ENCODE data around the gene CDC42EP5. TPM values are rescaled to one million over a fixed set of nuclear protein-coding genes. Genes with fewer than 3 reads are reported as not detected.
A peak's percentile ranks its signal among the peaks of the same experiment; 100 is the strongest.

Gene CDC42EP5
- total RNA-seq, 2 donors from 2014 or later = 102 to 193 TPM

- intact Hi-C loops (cut with DNase I) = no loop called here
- Histone ChIP-seq H3K9me3 (no peaks in the 10 kb centered on the region), H3K4me1 (replicated peaks) (peaks cover 7% of the 10 kb centered on the region), H3K36me3 (no peaks in the 10 kb centered on the region), H3K4me3 (peak overlapping the region; percentile 12 to 23), H3K27ac (peak overlapping the region; percentile 50 to 67), H3K27me3 (replicated peaks; ENCODE audit: insufficient read depth) (no peaks in the 10 kb centered on the region)
- TF ChIP-seq CTCF (IDR thresholded peaks at IDR 0.05) (peak in 1 of 4 experiments; percentile 38), POLR2A (IDR thresholded peaks at IDR 0.05) (no peak), POLR2AphosphoS5 (IDR thresholded peaks at IDR 0.05) (peak; percentile 8)
- DNase-seq (ENCODE audit: low spot score) = peak; percentile 37
- 4% methylated on average over 40 of the region's 43 CpGs for WGBS
Observed at GRCh38 chr19:54430306-54431254, 42.5 kb downstream of the CDC42EP5 start.

- no peaks in the 10 kb centered on the region for H3K27me3 ChIP-seq (replicated peaks; ENCODE audit: insufficient read depth)
Observed at GRCh38 chr19:54429545-54430227, 43.4 kb downstream of the CDC42EP5 start.

GRCh38 chr19:54429176-54429495 is 44.0 kb downstream of the CDC42EP5 start:
- Histone ChIP-seq H3K27me3 (replicated peaks; ENCODE audit: insufficient read depth) (no peaks in the 10 kb centered on the region), H3K4me1 (replicated peaks) (peaks cover 7% of the 10 kb centered on the region), H3K27ac (no peak overlapping the region), H3K36me3 (no peaks in the 10 kb centered on the region), H3K4me3 (no peak overlapping the region), H3K9me3 (no peaks in the 10 kb centered on the region)
- intact Hi-C loops (cut with DNase I) = no loop called here
- 59% methylated on average over 8 of the region's 8 CpGs for WGBS
- no peak for DNase-seq (ENCODE audit: low spot score)
- no peak for TF ChIP-seq POLR2AphosphoS5 (IDR thresholded peaks at IDR 0.05)

More at GRCh38 chr19:54429545-54430227, 43.4 kb downstream of the CDC42EP5 start:
- no peak for TF ChIP-seq CTCF (IDR thresholded peaks at IDR 0.05)
- no peak for TF ChIP-seq POLR2AphosphoS5 (IDR thresholded peaks at IDR 0.05)
- no peak for TF ChIP-seq POLR2A (IDR thresholded peaks at IDR 0.05)
- intact Hi-C loops (cut with DNase I) = no loop called here
- H3K4me3 ChIP-seq = no peak overlapping the region
- H3K9me3 ChIP-seq = no peaks in the 10 kb centered on the region
- no peaks in the 10 kb centered on the region for H3K36me3 ChIP-seq
- H3K4me1 ChIP-seq (replicated peaks) = peaks cover 7% of the 10 kb centered on the region
- DNase-seq (ENCODE audit: low spot score) = no peak
- no peak overlapping the region for H3K27ac ChIP-seq
- 38% methylated on average over 13 of the region's 13 CpGs for WGBS

GRCh38 chr19:54428323-54429175 is 44.5 kb downstream of the CDC42EP5 start:
- H3K4me1 ChIP-seq (replicated peaks) = peaks cover 7% of the 10 kb centered on the region
- H3K9me3 ChIP-seq = no peaks in the 10 kb centered on the region
- TF ChIP-seq POLR2AphosphoS5 (IDR thresholded peaks at IDR 0.05) (no peak), CTCF (IDR thresholded peaks at IDR 0.05) (no peak), POLR2A (IDR thresholded peaks at IDR 0.05) (no peak)
- H3K27me3 ChIP-seq (replicated peaks; ENCODE audit: insufficient read depth) = no peaks in the 10 kb centered on the region
- intact Hi-C loops (cut with DNase I) = no loop called here
- H3K27ac ChIP-seq = no peak overlapping the region
- 78% methylated on average over 11 of the region's 11 CpGs for WGBS
- no peaks in the 10 kb centered on the region for H3K36me3 ChIP-seq
- no peak for DNase-seq (ENCODE audit: low spot score)
- no peak overlapping the region for H3K4me3 ChIP-seq

- TF ChIP-seq POLR2A (IDR thresholded peaks at IDR 0.05) (no peak), CTCF (IDR thresholded peaks at IDR 0.05) (no peak), POLR2AphosphoS5 (IDR thresholded peaks at IDR 0.05) (no peak)
- intact Hi-C loops (cut with DNase I) = no loop called here
- Histone ChIP-seq H3K9me3 (no peaks in the 10 kb centered on the region), H3K27ac (no peak overlapping the region), H3K4me1 (replicated peaks) (peaks cover 7% of the 10 kb centered on the region), H3K36me3 (no peaks in the 10 kb centered on the region), H3K27me3 (replicated peaks; ENCODE audit: insufficient read depth) (no peaks in the 10 kb centered on the region), H3K4me3 (no peak overlapping the region)
- WGBS = 89% methylated on average over 11 of the region's 11 CpGs
- DNase-seq (ENCODE audit: low spot score) = no peak
Observed at GRCh38 chr19:54427586-54427985, 45.5 kb downstream of the CDC42EP5 start.
